ENCODE data around the gene RFESD.
A peak's percentile ranks its signal among the peaks of the same experiment; 100 is the strongest.

The RFESD gene

DNA sequence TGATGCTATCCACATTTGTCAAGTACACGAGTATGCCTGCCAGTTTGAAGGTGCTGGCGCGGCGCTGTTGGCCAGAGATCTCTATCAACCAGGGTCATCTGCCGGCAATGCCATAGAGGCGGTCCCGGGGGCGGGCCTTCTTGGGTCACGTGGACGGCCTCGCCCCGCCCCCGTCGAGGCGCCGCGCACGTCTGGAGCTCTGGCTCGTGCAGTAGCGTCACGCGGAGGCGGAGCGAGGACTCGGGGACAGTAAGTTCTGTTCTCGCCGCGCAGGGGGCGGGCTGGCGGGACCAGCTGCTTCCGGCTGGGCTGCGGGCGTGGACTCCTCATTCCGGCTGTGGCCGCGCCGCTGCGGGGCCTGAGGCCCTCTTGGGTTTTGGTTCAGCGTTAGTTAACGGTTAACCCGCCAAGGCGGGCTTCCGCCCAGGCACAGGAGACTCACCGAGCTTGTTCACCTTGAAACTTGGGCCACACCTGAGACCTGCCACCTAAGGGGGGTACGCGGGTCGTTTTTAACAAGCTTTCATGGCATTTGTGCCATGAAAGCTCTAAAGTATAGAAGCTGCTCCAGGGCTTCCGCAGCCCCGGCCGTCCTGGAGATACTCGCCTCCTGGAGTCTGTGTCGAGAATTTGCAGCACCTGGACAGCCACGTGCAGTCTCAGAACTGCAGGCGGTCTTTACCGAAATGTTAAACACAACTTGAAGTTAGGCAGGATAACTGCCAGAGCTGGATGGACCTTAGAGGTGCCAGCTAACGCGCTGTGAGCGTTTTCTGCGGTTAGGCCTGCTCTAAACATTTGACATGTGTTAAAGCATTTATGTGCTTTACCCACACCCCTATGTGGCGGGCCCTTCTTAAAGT, at the start of gene RFESD:
TSS of gene RFESD (plus strand) at position 209 of the 863 bp plus-strand sequence. CDS start 5,495 bp downstream, outside the sequence.
- peak; percentile 96 for DNase-seq

DNA sequence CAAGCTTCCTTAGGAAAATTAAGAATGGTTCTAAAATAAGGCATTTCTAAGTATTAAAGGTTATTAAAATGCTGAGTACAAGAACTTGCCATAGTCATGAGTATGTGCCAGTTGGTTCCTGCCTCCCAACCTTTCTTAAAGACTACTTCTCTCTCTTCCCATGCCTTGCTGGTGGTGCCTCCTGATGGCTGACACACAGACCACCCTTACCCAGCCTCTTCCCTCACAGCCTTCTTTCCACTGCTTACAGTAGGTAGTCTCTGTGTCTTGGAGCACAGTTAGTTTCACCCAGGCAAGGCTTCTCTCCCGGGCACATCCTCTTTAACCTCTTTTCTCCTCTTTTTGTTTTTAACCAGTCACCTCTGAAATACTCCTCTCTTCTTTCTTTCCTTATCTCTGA, 47.3 kb upstream of the RFESD start:
- no peak for DNase-seq

DNA sequence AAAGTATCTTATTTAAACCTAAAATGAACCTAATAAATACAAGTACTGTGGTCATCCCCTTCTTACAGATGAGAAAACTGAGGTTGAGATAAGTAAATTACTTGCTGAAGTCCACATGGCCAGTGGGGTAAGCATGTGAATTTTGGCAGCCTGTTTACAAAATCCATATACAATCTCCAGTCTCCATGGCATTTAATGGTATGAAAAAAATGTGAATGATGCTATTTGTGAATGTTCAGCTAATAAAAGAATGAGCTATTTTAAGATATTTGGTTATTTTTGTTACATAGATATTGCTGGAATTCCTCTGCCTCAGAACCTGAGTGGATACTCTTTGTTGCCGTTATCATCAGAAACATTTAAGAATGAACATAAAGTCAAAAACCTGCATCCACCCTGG, 46.0 kb upstream of the RFESD start:
- DNase-seq, result no peak

DNA sequence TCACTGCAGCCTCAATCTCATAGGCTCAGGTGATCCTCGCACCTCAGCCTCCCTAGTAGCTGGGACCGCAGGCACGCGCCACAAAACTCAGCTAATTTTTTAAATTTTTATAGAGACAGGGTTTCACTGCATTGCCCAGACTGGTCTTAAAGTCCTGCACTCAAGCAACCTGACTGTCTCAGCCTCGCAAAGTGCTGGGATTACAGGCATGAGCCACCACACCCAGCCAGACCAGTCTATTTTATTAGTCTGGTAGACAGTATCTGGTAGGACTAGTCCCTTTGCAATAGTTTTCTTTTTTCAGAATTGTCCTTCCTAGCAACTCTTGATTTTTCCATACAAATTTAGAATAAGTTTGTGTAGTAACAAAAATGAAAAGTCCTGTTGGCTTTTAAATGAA, 40.8 kb upstream of the RFESD start:
- DNase-seq, result no peak

DNA sequence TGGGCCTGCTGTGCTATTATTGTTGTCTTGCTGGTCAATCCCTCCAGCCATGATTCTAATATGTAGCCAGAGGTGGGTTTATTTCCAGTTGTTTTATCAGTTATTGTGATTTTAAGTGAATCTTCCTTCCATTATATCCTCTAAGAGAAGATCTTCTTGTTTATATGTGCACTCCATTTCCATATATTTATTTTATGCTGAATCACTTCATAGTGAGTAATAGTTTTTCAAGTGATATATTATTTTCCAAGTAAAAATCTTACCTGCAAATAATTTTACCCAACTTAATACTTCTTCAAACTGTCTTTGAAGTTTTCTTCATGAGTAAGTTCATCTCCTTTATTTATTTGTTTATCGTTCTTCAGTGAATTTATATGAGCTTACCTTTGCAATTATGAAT, 40.2 kb upstream of the RFESD start:
- DNase-seq, result no peak

DNA sequence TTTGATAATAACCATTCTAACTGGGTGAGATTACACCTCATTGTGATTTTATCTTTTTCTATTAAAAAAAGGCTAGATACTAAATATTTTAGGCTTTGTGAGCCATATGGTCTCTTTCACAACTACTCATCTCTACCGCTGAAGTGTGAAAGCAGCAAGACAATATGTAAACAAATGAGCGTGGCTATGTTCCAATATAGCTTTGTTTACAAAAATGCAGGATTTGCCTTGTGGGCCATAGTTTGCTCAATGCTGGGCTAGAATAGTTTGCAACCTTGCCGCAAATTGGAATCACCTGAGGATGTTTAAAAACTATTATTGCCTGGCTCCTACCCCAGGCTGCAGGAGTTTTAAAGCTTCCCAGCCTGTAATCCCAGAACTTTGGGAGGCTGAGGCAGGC, 36.9 kb upstream of the RFESD start:
- DNase-seq, result no peak

DNA sequence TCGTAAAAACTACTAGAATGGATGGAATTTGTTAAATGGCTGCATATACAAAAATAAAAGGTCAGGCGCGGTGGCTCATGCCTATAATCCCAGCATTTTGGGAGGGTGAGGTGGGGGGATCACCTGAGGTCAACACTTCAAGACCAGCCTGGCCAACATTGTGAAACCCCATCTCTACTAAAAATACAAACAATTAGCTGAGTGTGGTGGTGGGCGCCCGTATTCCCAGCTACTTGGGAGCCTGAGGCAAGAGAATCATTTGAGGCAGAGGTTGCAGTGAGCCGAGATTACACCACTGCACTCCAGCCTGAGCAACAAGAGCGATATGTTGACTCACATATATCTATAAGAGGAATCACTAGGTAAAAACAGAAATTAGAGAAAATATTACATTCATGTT, 36.0 kb upstream of the RFESD start:
- no peak for DNase-seq

DNA sequence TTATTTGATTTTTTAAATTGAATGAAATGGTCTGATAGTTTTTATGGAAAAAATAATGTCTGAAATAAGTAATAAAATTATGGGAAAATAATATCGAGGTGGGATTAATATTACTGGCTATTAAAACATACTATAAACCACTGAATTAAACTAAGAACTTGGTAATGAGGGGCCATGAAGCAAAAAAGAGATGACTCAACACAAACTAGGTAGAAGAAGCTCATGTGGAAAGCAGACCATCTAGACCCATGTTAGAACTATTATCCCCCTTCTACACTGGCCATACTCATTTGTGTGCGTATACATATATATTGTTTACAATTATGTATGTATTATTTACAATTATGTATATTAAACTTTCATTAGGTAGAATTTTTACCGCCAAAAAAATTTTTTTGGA, 35.2 kb upstream of the RFESD start:
- no peak for DNase-seq

DNA sequence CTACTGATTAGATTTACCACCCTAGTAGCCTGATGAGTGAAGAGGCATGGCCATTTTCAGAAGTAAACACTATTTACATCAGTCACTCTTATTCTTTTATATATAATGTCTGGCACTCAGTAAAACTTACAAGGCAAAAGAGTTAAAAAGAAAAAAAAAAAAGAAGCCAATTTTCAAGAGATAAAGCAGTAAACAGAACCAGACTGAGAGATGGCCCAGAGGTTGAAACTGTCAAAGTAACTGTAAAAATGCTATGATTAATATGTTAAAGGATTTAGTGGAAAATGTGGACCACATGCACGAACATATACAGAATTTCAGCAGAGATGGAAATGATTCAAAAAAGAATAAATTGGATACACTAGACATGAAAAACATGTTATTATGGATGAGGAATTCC, 33.1 kb upstream of the RFESD start:
- no peak for DNase-seq

DNA sequence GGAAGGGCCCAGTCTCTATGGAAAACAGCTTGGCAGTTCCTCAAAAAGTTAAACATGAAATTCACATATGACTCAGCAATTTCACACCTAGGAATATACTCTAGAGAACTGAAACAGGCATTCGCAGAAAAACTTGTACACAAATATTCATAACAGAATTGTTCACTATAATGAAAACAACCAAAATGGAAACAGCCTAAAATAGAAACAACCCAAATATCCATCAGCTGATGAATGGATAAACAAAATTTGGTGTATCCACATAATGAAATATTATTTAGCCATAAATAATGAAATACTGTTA, 31.5 kb upstream of the RFESD start:
- no peak for DNase-seq

DNA sequence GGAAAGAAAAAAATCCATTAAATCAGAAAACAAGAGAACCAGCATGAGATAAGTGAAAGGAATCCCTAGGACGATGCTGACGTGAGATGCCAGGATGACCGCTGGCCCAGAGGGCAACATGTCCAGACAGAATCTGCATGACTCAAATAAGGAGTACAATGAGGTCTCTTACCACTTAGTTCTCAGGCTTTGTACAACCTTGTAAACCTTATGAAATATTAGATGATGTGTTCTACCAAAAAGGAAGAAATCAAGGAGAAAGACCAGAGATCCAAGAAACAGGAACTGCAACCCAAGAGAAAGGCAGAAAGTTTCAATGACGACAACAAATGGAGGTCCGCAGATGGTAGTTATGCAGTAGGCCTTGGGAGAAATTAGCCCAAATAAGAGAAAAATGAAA, 29.5 kb upstream of the RFESD start:
- no peak for DNase-seq

DNA sequence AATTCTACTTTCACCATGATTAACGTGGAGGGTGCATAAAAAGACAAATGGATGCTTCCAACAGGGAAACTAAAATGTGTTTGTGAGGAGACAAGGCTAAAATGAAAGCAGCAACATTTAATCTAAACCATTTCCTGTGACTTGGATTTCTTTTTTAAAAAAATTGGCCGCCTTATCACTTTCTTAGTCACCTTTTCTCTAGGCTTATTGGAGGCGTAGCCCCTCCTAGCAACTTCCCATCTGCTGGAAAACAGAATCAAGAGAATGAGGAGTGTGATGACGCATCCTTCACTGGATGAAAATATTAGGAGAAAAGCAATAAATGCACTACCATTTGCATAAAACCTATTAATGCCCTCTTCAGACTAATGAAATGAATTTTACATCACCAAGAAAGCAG, 27.5 kb upstream of the RFESD start:
- no peak for DNase-seq

DNA sequence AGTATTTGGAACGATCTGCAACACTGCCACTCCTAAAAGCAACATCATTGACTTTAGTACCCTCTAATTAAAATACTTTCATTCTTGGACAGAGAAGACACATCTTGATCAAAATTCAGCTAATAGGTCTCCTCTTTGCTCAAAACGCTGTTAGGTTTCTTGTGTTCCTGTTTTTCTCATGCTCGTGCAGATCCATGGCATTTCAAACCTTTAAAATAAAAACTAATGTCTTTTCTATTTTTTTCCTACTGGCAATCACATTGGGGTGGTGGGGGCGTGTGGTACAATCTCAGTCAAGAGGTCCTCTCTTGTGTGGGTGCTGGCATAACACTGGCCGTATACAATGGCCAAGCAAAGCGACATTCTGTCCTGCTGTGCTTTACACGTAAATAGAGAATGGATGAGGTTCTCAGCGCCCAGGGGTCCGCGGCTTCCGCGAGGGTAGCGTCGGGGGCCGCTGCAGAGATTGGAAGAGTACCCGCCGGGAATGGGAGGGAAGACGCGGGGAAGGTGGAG, 27.0 kb upstream of the RFESD start:
- no peak for DNase-seq

DNA sequence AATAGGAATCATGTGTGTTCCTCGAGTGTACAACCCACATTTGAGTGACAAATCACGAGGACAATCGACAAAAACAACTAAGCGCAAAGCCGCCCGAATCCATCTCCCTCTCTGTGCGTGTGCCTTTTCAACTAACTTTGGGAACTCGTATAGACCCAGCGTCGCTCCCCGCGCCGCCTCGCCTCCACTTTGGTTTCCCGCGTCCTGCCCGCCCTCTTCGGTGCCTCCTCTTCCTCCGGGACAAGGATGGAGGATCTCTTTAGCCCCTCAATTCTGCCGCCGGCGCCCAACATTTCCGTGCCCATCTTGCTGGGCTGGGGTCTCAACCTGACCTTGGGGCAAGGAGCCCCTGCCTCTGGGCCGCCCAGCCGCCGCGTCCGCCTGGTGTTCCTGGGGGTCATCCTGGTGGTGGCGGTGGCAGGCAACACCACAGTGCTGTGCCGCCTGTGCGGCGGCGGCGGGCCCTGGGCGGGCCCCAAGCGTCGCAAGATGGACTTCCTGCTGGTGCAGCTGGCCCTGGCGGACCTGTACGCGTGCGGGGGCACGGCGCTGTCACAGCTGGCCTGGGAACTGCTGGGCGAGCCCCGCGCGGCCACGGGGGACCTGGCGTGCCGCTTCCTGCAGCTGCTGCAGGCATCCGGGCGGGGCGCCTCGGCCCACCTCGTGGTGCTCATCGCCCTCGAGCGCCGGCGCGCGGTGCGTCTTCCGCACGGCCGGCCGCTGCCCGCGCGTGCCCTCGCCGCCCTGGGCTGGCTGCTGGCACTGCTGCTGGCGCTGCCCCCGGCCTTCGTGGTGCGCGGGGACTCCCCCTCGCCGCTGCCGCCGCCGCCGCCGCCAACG, 26.3 kb upstream of the RFESD start, which contains the start of gene GPR150:
TSS of gene GPR150 (plus strand) at position 58 of the 840 bp plus-strand sequence. CDS start at position 247, 189 bp downstream.
- peak; percentile 73 for DNase-seq

DNA sequence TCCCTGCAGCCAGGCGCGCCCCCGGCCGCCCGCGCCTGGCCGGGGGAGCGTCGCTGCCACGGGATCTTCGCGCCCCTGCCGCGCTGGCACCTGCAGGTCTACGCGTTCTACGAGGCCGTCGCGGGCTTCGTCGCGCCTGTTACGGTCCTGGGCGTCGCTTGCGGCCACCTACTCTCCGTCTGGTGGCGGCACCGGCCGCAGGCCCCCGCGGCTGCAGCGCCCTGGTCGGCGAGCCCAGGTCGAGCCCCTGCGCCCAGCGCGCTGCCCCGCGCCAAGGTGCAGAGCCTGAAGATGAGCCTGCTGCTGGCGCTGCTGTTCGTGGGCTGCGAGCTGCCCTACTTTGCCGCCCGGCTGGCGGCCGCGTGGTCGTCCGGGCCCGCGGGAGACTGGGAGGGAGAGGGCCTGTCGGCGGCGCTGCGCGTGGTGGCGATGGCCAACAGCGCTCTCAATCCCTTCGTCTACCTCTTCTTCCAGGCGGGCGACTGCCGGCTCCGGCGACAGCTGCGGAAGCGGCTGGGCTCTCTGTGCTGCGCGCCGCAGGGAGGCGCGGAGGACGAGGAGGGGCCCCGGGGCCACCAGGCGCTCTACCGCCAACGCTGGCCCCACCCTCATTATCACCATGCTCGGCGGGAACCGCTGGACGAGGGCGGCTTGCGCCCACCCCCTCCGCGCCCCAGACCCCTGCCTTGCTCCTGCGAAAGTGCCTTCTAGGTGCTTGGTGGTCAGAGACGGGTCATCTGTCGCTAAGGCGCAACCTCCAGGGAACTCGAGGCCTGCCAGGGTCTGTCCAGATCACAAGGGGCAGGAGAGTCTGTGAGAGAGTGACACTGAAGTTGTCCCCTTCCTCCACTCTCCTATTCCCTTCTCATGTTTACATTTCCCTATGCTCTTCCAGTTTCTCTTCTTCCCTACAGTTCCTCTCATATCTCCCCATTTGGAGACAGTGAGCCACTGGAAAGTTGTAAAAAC, 25.4 kb upstream of the RFESD start:
- DNase-seq, result peak; percentile 60

DNA sequence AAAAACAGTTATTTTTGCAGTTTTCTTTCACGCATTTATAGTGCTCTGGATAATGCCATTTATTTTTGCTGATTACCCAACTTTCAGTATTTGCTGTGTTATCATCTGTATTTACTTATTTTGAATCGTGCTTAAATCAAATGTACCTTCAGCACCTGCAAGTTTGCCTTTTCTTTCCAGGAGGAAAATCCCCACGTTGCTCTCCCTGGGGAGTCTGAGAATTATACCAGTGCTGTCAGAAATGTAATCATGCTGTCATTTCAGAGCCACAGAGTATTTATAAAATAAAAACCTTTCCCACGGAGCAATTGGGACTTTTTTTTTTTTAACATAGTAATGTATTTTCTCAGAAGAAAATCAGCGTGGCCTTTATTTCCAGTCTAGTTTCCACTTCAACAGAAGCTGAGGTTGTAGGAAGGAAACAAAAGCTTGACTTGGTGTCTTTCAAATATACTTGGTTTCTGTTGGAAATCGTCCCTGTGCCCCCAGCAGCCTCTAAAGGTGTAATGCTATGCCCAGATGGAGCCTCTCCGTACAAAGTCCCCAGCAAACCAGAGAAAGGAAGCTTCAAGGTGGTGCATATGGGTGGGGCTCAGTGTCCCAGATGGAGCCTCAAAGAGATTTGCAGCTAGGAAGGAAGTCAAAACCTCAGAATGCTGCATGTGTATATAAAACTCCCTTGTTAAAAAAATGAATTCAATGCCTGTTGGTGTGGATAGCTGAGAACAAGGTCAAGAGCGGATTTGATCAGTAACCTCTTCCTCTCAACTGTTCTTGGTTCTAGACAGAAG, 24.5 kb upstream of the RFESD start:
- peak; percentile 46 for DNase-seq

DNA sequence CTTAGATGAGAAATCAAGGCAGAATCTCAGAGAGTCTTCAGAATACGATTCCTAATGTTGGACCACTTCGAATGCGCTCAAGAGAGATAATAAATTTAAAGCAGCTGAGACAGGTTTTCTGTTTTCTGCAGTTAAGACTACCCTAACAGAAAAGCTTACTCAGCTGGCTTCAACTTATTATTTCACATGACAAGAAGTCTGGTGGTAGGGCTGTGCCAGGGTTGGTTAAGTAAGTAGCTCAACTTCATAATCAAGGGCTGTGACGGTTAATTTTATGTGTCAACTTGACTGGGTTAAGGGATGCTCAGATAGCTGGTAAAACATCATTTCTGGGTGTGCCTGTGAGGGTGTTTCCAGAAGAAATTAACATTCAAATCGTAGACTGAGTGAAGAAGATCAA, 22.9 kb upstream of the RFESD start:
- no peak for DNase-seq

DNA sequence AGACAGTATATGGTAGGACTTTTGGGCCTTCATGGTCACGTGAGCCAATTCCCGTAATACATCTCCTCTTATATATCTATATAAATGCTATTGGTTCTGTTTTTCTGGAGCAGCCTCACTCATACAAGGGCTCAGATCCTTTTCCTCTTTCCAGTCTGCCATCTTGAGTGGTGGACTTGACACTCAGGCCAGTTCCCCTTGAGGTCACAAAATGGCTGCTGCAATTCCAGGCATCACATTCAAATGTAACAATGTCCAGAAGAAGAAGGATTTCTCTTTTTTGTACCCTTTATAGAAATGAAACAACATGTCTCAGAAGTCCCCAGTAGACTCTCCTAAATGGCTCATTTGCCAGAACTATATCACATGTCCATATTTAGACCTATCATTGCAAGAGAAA, 22.2 kb upstream of the RFESD start:
- DNase-seq, result no peak

DNA sequence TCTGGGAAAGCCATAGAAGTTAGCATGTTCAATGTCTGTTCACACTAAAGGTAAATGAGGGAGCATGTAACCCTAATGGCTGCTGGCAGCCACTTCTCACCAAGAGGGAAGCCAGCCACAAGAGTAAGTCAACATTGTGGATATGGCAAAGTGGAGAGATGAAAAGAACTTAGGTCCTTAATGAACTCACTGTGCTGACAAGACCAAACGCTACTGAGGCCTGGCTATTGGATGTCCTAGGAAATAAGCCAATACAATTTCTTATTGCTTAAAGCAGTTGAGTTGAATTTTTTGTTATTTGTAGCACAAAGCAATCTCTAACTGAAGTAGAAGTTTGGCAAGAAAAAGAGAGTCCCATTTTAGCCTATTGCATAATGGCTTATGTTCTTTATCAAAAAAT, 19.9 kb upstream of the RFESD start:
- no peak for DNase-seq

DNA sequence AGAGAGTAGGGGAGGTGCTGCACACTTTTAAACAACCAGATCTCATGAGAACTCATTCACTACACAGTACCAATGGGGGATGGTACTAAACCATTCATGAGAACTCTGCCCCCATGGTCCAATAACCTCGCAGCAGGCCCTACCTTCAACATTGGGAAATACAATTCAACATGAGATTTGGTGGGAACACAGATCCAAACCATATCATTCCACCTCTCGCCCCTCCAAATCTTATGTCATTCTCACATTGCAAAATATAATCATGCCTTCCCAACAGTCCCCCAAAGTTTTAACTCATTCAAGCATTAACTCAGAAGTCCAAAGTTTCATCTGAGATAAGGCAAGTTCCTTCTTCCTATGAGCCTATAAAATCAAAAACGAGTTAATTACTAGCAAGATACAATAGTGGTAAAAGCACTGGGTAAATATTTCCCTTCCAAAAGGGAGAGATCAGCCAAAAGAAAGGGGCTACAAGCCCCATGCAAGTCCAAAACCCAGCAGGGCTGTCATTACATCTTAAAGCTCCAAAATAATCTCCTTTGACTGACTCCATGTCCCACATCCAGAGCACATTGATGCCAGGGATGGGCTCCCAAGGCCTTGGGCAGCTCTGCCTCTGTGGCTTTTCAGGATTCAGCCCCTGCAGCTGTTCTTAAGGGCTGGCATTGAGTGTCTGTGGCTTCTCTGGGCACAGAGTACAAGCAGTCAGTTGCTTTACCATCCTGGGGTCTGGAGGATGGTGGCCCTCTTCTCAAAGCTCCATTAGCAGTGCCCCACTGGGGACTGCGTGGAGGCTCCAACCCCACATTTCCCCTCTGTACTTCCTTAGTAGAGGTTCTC, 18.4 kb upstream of the RFESD start:
- DNase-seq, result no peak

DNA sequence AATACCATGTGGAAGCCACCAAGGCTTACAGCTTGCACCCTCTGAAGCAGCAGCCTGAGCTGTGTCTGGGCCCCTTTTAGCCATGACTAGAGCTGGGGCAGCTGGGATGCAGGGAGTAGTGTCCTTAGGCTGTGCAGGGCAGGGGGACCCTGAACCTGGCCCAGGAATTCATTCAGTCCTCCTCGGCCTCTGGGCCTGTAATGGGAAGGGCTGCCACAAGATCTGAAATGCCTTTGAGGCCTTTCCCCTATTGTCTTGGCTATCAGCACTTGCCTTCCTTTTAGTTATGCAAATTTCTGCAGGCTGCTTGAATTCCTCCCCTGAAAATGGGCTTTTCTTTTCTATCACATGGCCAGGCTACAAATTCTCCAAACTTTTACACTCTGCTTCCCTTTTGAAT, 17.6 kb upstream of the RFESD start:
- DNase-seq, result no peak
